GM18505 (cell line): Measurements from ENCODE around the gene SOD1.

ENCODE experiments used
- ATAC-seq: cut with Tn5 transposase; IDR thresholded peaks from one replicate; pipeline ENCODE4 v1.9.1; 2021; ENCODE audit not compliant: unreplicated experiment
- POLR2A ChIP-seq: IDR thresholded peaks from 4 replicates; pipeline ENCODE4 v1.6.1; 2011; ENCODE audit warnings: borderline replicate concordance; ENCODE audit not compliant: insufficient read depth, insufficient read length; ENCODE audit errors: extremely low read depth

SOD1 gene

DNA sequence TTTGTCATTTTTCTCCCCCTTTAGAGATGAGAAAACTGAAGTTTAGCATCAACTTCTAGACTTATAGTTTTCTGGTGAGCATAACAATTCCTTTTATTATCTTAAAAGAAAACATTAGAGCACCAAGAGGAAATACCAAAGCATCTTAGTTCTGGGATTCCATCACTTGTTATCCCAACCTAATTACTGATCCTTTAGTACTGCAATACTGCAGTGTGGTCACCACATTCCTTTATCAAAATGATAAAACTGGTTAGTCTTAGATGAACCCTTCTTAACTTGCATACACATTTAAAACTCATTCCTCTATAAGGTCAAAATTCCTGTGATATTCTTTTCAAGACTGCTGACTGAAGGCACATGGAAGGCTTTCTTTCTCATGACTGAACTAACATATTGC lies 23.1 kb downstream of the SOD1 start:
- TF ChIP-seq POLR2A: no peak
- no peak for ATAC-seq

DNA sequence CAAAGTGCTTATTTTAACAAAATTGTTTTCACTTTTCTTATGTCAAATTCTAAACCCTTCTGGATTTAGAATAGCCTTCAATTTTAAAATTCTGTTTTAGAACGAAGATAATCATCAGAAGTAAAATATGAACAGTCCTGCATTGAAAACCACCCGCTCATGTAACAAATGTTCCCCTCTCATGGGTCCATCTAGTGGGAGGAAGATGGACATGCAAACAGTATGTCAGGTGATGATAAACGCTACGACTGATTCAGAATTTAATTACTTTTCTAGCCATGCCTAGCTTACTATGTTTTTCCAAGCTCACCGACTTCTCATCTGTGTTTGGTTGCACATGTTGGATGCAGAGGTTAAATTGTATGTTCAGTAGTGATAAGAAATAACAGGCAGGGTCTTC lies 23.5 kb downstream of the SOD1 start:
- ATAC-seq: no peak
- no peak for TF ChIP-seq POLR2A

DNA sequence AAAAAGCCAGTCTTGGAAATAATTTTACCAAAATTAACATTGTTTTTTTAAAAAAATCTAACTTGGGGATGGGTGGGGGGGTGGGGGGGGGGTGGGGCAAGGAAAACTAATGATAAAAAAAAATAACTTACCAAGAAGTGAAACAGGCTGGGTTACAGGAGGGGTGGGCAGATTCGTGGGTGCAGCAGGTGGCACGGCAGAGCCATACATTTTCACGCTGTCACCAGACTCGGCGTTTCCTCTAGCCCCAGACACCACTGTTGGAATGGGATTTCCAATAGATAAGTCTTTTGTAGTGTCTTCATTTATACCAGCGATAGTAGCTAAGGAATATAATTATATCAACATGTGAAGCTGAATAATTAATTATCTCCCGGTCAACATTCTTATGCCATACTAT lies 25.4 kb downstream of the SOD1 start:
- no peak for ATAC-seq

DNA sequence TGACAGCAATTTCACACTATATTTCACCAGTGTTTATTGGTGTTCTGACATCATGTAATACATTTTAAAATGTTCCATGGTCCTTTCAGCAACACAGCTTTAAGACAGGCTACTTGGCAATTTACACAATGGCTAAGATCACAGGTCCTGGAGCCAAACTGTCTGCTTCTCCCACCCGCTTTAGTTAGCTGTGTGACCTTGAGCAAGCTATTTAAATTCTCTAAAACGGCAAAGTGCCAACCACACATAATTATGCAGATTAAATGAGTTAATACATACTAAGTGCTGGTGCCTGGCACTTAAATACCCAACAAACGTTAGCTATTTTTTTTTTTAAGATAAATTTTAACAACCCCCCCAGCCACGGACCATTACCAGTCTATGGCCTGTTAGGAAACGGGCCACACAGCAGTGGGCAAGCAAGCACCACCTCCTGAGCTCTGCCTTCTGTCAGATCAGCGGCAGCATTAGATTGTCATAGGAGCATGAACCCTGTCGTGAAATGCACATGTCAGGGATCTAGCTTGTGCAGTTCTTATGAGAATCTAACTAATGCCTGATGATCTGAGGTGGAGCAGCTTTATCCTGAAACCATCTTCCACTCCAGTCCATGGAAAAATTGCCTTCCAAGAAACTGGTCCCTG lies 26.9 kb downstream of the SOD1 start:
- TF ChIP-seq POLR2A: no peak
- ATAC-seq: no peak

More for the DNA sequence above, 25.4 kb downstream of the SOD1 start:
- TF ChIP-seq POLR2A: no peak

DNA sequence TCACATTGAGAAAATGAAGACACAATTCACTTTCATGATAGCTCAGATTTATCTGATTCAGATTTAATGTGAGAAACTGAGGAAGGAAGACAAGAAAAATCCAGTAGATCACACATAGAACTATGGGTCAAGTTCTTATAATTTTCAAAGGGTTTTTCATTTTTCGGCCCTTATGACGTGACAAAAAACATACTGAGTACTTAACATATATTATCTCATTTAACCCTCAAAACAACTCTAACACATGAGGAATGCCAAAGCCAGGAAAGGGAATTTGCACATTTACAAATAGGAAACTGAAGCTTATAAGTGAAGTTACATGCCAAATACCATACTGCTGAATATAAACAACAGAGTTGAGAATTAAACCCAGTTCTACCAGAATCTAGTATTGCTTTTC lies 27.6 kb downstream of the SOD1 start:
- no peak for TF ChIP-seq POLR2A
- no peak for ATAC-seq

DNA sequence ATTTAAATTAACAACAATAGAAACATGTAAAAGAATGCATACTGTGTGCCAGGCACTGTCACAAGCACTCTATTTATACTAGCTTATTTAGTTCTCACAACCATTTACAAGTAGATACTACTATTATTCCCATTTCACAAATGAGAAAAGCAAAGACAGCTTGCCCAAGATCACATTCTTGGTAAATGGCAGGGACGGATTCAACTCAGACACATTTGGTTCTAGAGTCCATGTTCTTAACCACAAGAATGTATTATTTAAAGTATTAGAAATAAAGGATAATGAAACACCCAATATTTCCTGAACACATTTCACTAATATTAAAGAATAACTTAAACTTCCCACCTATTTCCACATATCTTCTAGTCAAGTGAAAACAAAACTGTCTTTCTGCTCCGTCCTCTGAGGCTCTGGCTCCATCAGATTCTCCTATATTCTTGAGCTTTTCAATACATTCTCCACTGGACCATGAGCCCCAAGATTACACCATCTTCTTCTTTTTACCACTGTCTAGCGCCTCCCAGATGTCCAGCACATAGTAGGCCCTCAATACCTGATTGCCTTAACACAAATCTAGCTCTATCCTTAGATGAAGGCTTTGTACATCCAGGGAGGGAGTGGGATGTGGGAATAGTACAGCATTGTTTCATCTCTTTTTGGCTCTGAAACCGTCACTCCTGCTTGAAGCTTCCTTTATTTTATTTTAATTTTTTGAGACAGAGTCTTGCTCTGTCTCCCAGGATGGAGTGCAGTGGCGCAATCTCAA lies 29.3 kb downstream of the SOD1 start:
- no peak for TF ChIP-seq POLR2A
- ATAC-seq: no peak

DNA sequence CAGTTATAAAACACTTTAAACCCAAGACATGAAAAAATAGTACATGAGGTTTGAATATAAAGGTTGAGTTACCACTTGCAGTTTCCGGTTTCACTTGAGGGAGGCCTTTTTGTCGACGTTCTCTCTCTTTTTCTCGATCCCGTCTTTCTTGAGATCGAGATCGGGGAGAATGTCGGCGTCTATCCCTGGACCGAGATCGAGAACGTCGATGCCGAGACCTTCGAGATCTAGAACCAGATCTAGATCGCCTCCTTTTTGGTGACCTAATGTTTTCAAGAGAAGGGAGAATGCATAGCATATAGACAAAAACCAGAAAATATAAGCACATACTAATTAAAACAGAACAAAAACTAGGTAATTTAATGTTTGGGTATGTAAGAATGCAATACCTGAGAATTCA lies 33.7 kb downstream of the SOD1 start:
- ATAC-seq: no peak

DNA sequence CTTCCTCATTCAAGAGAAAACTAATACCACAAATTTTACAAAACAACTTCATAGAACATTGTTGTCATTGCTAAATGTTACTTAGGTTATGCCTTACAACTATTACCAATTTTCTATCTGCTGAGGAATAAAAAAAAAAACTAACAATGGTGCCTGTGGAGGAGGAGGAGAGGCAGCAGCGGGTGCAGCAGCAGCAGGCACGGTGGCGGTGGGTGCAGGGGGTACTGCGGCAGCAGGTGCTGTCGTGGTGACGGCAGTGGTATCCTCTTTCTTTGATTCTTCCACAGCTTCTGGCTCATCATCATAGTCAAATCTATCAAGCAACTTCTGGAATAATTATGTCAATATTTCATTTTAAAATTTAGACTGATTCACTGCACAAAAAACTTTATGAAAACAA lies 36.9 kb downstream of the SOD1 start:
- no peak for TF ChIP-seq POLR2A
- ATAC-seq: no peak

More for the DNA sequence above, 33.7 kb downstream of the SOD1 start:
- TF ChIP-seq POLR2A: no peak

DNA sequence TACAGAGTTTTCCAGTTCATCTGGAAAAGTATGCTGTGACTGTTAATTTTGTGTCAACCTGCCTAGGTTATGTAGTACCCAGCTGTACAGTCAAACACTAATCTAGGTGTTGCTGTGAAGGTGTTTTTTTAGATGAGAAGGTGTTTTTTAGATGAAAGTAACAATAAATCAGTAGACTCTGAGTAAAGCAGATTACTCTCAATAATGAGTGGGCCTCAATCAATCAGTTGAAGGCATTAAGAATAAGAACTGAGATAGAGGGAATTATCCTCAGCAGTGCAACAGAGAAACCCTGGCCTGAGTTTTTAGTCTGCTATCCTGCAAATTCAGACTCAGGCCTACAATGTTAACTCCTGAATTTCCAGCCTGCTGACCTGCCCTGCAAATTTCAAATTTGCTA lies 39.0 kb downstream of the SOD1 start:
- no peak for ATAC-seq

DNA sequence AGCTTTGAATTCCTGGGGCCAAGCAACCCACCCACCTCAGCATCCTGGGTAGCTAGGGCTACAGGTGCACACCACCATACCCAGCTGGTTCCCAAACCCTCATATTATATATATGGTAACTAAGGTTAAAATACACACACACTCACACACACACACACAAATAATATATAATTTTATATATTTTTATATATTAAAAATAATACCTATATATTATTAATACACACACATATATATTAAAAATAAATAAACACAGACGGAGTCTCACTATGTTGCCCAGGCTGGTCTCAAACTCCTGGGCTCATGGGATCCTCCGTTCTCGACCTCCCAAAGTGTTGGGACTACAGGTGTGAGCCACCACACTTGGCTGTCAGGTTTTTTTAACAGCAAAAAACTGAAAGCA lies 40.5 kb downstream of the SOD1 start:
- no peak for ATAC-seq
- TF ChIP-seq POLR2A: no peak

More for the DNA sequence above, 39.0 kb downstream of the SOD1 start:
- no peak for TF ChIP-seq POLR2A

DNA sequence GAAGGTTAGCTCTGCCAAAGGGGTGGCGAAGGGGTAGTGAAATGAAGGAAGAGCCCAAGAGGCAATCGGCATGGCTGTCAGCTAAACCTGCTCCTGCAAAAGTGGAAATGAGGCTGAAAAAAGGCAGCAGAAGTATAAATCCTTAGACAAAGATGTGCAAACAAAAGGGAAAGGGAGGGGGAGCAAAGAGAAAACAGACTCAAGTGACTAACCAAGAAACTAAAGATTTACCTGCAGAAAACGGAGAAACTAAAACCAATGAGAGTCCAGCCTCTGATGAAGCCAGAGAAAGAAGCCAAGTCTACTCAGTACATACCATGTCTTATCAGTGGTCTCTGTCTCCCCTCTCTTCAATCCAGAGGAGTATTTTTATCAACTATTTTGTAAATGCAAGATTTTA lies 47.1 kb downstream of the SOD1 start:
- no peak for ATAC-seq

DNA sequence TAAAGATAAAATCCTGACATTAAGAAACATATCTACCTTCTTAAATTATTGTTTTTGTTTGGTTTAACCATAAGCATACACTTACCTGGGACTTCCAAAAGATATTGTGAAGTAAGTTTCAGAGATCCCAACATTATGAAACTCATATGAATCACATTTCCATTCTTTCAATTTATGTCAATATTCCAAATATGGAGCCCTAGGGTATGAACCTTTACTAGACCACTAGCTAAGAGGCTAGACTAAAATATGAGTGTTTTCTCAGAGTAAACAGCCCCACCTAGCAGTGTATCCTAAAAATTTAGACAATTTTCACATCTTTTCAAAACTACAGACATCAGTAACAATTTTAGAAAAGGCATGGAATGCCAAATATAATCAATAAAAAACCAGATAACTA lies 48.0 kb downstream of the SOD1 start:
- no peak for TF ChIP-seq POLR2A
- ATAC-seq: no peak

More for the DNA sequence above, 47.1 kb downstream of the SOD1 start:
- TF ChIP-seq POLR2A: no peak

DNA sequence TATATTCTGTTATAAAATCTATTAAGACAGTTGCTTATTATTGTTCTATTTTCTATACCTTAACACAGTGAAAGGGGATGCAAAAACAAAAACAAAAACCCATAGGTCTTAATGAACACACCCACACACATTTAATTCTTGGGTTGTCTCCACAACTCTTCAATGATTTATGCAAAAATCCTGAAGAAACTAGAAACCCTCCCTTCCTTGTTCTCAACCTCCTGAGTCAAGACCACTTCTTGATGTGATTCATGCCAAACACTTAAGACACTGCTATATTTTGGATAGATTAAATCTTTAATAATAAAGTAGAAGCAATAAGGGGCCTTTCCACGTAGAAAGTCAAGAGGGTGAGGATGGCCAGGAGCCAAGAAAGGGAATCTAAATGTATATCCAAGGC lies 49.0 kb downstream of the SOD1 start:
- no peak for ATAC-seq
- TF ChIP-seq POLR2A: no peak

DNA sequence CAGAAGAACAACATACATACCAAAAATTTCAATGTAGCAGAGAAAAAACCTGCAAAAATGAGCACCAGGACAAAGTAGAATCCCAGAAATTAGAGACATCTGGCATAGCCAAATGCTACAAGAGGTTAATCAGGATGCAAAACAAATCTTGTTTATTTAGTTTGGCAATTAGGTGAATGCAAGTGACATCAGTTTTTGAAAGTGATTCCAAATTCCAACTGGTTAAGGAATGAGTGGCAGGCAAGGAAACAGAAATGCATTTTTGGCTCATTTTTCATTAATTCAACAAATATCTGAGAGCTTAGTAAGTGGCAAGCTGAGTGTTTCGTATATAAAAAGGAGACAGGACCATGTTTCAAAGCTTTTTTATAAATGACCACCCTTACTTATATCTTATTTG lies 51.1 kb downstream of the SOD1 start:
- ATAC-seq: no peak

More for the DNA sequence above, 51.1 kb downstream of the SOD1 start:
- TF ChIP-seq POLR2A: no peak
